HepG2 (cell line): ENCODE results near the gene PTEN. TPM values are rescaled to one million over a fixed set of nuclear protein-coding genes. Genes with fewer than 3 reads are reported as not detected.

Experiments
- ATF4 ChIP-seq, 2 experiments: fragments of 450-650 bp in 1 of 2; sonication (generic) in 1 of 2; formaldehyde crosslinking; IDR thresholded peaks; 2 replicates each; pipeline versions ENCODE4 v1.5.0 to v1.8.0; 2020 to 2022; ENCODE audit warnings: mild to moderate bottlenecking in 1 of 2, missing genetic modification reagents in 1 of 2
- CEBPG ChIP-seq: IDR thresholded peaks from 2 replicates; pipeline ENCODE4 v1.6.1; 2016
- CREB1 ChIP-seq, 2 experiments: fragments of 450-650 bp in 1 of 2; IDR thresholded peaks; 2 replicates each; pipeline ENCODE4 v1.6.1; 2016 to 2017; ENCODE audit warnings: control low read depth in 1 of 2, mild to moderate bottlenecking in 1 of 2, missing compliant biosample characterization in 1 of 2, missing genetic modification characterization in 1 of 2
- ETV6 ChIP-seq: sonication (generic); formaldehyde crosslinking; conservative IDR thresholded peaks from 2 replicates; pipeline ENCODE4 v1.4.0; 2020; ENCODE audit warnings: missing genetic modification reagents
- EZH2 ChIP-seq: conservative IDR thresholded peaks from 2 replicates; pipeline ENCODE4 v1.6.1; 2012; ENCODE audit warnings: mild to moderate bottlenecking, low read depth, low read length, moderate library complexity
- GPN1 ChIP-seq: sonication (generic); formaldehyde crosslinking; IDR thresholded peaks from 2 replicates; pipeline ENCODE4 v1.5.1; 2020; ENCODE audit warnings: missing genetic modification reagents, borderline replicate concordance
- MTA3 ChIP-seq: sonication (generic); formaldehyde crosslinking; IDR thresholded peaks from 2 replicates; pipeline ENCODE4 v1.4.0; 2020; ENCODE audit warnings: missing genetic modification reagents
- MTF2 ChIP-seq: sonication (generic); formaldehyde crosslinking; IDR thresholded peaks from 2 replicates; pipeline ENCODE4 v1.5.0; 2020; ENCODE audit warnings: missing genetic modification reagents, borderline replicate concordance
- NFIC ChIP-seq: IDR thresholded peaks from 2 replicates; pipeline ENCODE4 v1.6.1; 2012; ENCODE audit warnings: mild to moderate bottlenecking, low read length, inconsistent platforms
- NONO ChIP-seq, 2 experiments: fragments of 450-650 bp in 1 of 2; sonication (generic) in 1 of 2; formaldehyde crosslinking in 1 of 2; IDR thresholded peaks in 1 of 2; conservative IDR thresholded peaks in 1 of 2; 2 replicates each; pipeline versions ENCODE4 v1.6.1 to v1.8.0; 2017 to 2022; ENCODE audit warnings: mild to moderate bottlenecking in 1 of 2, missing genetic modification reagents in 1 of 2, moderate library complexity in 1 of 2
- PHF21A ChIP-seq: sonication (generic); formaldehyde crosslinking; IDR thresholded peaks from 2 replicates; pipeline ENCODE4 v1.5.0; 2020; ENCODE audit warnings: mild to moderate bottlenecking, missing genetic modification reagents
- POLR2AphosphoS5 ChIP-seq: IDR thresholded peaks from 2 replicates; pipeline ENCODE4 v1.6.1; 2012; ENCODE audit warnings: low read depth, low read length
- PRMT3 ChIP-seq: sonication (generic); formaldehyde crosslinking; IDR thresholded peaks from 2 replicates; pipeline ENCODE4 v1.8.1; 2022; ENCODE audit warnings: low read depth, mild to moderate bottlenecking, moderate library complexity, missing genetic modification reagents, borderline replicate concordance
- REXO4 ChIP-seq: sonication (generic); formaldehyde crosslinking; IDR thresholded peaks from 2 replicates; pipeline ENCODE4 v1.8.0; 2022; ENCODE audit warnings: missing genetic modification reagents, mild to moderate bottlenecking, borderline replicate concordance
- SRSF1 ChIP-seq: fragments of 200-400 bp; formaldehyde crosslinking; optimal IDR thresholded peaks from 2 replicates; pipeline ENCODE3; 2017; ENCODE audit warnings: mild to moderate bottlenecking, low read depth, low read length, moderate library complexity
- TFDP1 ChIP-seq: IDR thresholded peaks from 2 replicates; pipeline ENCODE4 v1.6.1; 2016; ENCODE audit warnings: missing compliant biosample characterization, missing genetic modification reagents, borderline replicate concordance
- YEATS2 ChIP-seq: sonication (generic); formaldehyde crosslinking; IDR thresholded peaks from 2 replicates; pipeline ENCODE4 v1.4.0; 2020; ENCODE audit warnings: missing genetic modification reagents, borderline replicate concordance
- ZGPAT ChIP-seq: IDR thresholded peaks from 2 replicates; pipeline ENCODE4 v1.6.1; 2016; ENCODE audit warnings: mild to moderate bottlenecking
- ZNF20 ChIP-seq: sonication (generic); formaldehyde crosslinking; IDR thresholded peaks from 2 replicates; pipeline ENCODE4 v1.4.0; 2020; ENCODE audit warnings: mild to moderate bottlenecking, moderate library complexity, missing genetic modification reagents
- ZNF264 ChIP-seq: sonication (generic); formaldehyde crosslinking; IDR thresholded peaks from 2 replicates; pipeline ENCODE4 v1.4.0; 2020; ENCODE audit warnings: missing genetic modification reagents
- ZNF335 ChIP-seq: sonication (generic); formaldehyde crosslinking; IDR thresholded peaks from 2 replicates; pipeline ENCODE4 v1.4.0; 2020; ENCODE audit warnings: missing genetic modification reagents
- ZNF512 ChIP-seq: sonication (generic); formaldehyde crosslinking; IDR thresholded peaks from 2 replicates; pipeline ENCODE4 v1.4.0; 2020; ENCODE audit warnings: mild to moderate bottlenecking, missing genetic modification reagents
- ZNF563 ChIP-seq: sonication (generic); formaldehyde crosslinking; IDR thresholded peaks from 2 replicates; pipeline ENCODE4 v1.8.0; 2022; ENCODE audit warnings: mild to moderate bottlenecking, moderate library complexity, missing genetic modification reagents
- ZNF598 ChIP-seq: sonication (generic); formaldehyde crosslinking; IDR thresholded peaks from 2 replicates; pipeline ENCODE4 v1.5.1; 2020; ENCODE audit warnings: mild to moderate bottlenecking, missing genetic modification reagents, borderline replicate concordance
- ZNF75D ChIP-seq: sonication (generic); formaldehyde crosslinking; IDR thresholded peaks from 2 replicates; pipeline ENCODE4 v1.8.1; 2023; ENCODE audit warnings: missing genetic modification reagents, mild to moderate bottlenecking, borderline replicate concordance
- polyA plus RNA-seq, 8 experiments: library from polyadenylated mRNA; depleted of rRNA in 3 of 8; stranded (reverse) in 7 of 8; unstranded in 1 of 8; fragments of >200 nt; fragmentation: Illumina TruSeq in 4 of 8; extraction: Trizol in 4 of 8; gene quantifications; 2 replicates each; pipeline versions ENCODE4 v1.2.1 to v1.2.3, GENCODE V29; 2011 to 2016; ENCODE audit warnings: low read depth in 4 of 8, missing spikeins in 1 of 8, mixed read lengths in 1 of 8; ENCODE audit not compliant: insufficient read depth in 1 of 8
- total RNA-seq, 5 experiments: library from RNA; depleted of rRNA; stranded (reverse); fragments of >200 nt; fragmentation: Illumina TruSeq; extraction: Trizol; gene quantifications; 2 replicates each; pipeline ENCODE4 v1.2.3, GENCODE V29; 2016; ENCODE audit warnings: low read depth in 1 of 5

The PTEN gene
- total and polyA plus RNA-seq, 2 of the 13 experiments (the other 11 are each of a cell fraction or from before 2014, with no cell fraction given), result 30.3 to 61.3 TPM

GRCh38 chr10:87864496-87865059 is 1.2 kb downstream of the PTEN start (continued):
- TF ChIP-seq ZNF264 (CRISPR knock-in tag), result no peak
- no peak for TF ChIP-seq SRSF1
- TF ChIP-seq MTA3, result no peak
- no peak for TF ChIP-seq ETV6 (CRISPR knock-in tag)
- TF ChIP-seq PHF21A (CRISPR knock-in tag), result peak; percentile 44; the same call in 1 of the 2 replicates
- no peak for TF ChIP-seq REXO4 (CRISPR knock-in tag)
- TF ChIP-seq PRMT3, result no peak
- no peak for TF ChIP-seq TFDP1 (CRISPR knock-in tag)
- no peak for TF ChIP-seq NFIC
- TF ChIP-seq GPN1 (CRISPR knock-in tag), result no peak
- TF ChIP-seq POLR2AphosphoS5, result no peak
- no peak for TF ChIP-seq ZNF512
- no peak for TF ChIP-seq ZNF75D (CRISPR knock-in tag)
- no peak for TF ChIP-seq ZNF335
- TF ChIP-seq ZNF598 (CRISPR knock-in tag), result no peak
- TF ChIP-seq YEATS2 (CRISPR knock-in tag), result no peak
- no peak for TF ChIP-seq CREB1 (IDR thresholded peaks at IDR 0.05)
- TF ChIP-seq CREB1 (CRISPR knock-in tag; IDR thresholded peaks at IDR 0.05), result 0 out of 2 replicates have a peak, but pooled peaks have one; percentile 20
- TF ChIP-seq ATF4 (CRISPR knock-in tag; IDR thresholded peaks at IDR 0.05), result peak in 1 of 2 experiments; percentile 75; a peak in 2 of 4 replicates
- TF ChIP-seq EZH2, result no peak
- TF ChIP-seq NONO (IDR thresholded peaks at IDR 0.05), result no peak
- TF ChIP-seq NONO (CRISPR knock-in tag; conservative IDR thresholded peaks at IDR 0.05), result no peak
- no peak for TF ChIP-seq MTF2 (CRISPR knock-in tag)
- no peak for TF ChIP-seq ZNF563 (CRISPR knock-in tag)
- no peak for TF ChIP-seq ZGPAT (CRISPR knock-in tag)
- TF ChIP-seq ZNF20 (CRISPR knock-in tag), result no peak
- peak; percentile 64; the same call in 1 of the 2 replicates for TF ChIP-seq CEBPG
